HEK293 (cell line): Measurements from ENCODE around the gene DOCK7.

ENCODE experiments used
- BCL11A ChIP-seq: fragments of 450-650 bp; formaldehyde crosslinking; IDR thresholded peaks from 2 replicates; pipeline ENCODE4 v1.5.1; 2016; ENCODE audit warnings: low read depth, missing biosample characterization, missing genetic modification characterization
- FEZF1 ChIP-seq: fragments of 450-650 bp; formaldehyde crosslinking; IDR thresholded peaks from 2 replicates; pipeline ENCODE4 v1.5.1; 2016; ENCODE audit warnings: missing biosample characterization, missing genetic modification characterization
- GLI2 ChIP-seq: fragments of 450-650 bp; formaldehyde crosslinking; IDR thresholded peaks from 2 replicates; pipeline ENCODE4; 2017; ENCODE audit warnings: missing biosample characterization, missing genetic modification characterization, low read depth, borderline replicate concordance
- PRDM1 ChIP-seq: fragments of 450-650 bp; formaldehyde crosslinking; IDR thresholded peaks from 2 replicates; pipeline ENCODE4; 2016; ENCODE audit warnings: missing biosample characterization, missing genetic modification characterization
- WT1 ChIP-seq: fragments of 450-650 bp; formaldehyde crosslinking; IDR thresholded peaks from 2 replicates; pipeline ENCODE4 v1.5.1; 2016; ENCODE audit warnings: missing biosample characterization, missing genetic modification characterization
- ZBTB20 ChIP-seq: fragments of 450-650 bp; formaldehyde crosslinking; IDR thresholded peaks from 2 replicates; pipeline ENCODE4 v1.5.1; 2016; ENCODE audit warnings: missing biosample characterization, missing genetic modification characterization
- ZBTB49 ChIP-seq: fragments of 450-650 bp; formaldehyde crosslinking; IDR thresholded peaks from 2 replicates; pipeline ENCODE4 v1.5.1; 2016; ENCODE audit warnings: missing biosample characterization, missing genetic modification characterization, low read depth
- ZBTB6 ChIP-seq: fragments of 450-650 bp; formaldehyde crosslinking; IDR thresholded peaks from 2 replicates; pipeline ENCODE4 v1.5.1; 2017; ENCODE audit warnings: missing biosample characterization, missing genetic modification characterization
- ZBTB7A ChIP-seq: fragments of 450-650 bp; formaldehyde crosslinking; IDR thresholded peaks from 2 replicates; pipeline ENCODE4 v1.5.1; 2016; ENCODE audit warnings: low read depth, missing biosample characterization, missing genetic modification characterization
- ZFP3 ChIP-seq: fragments of 450-650 bp; formaldehyde crosslinking; IDR thresholded peaks from 2 replicates; pipeline ENCODE4 v1.5.1; 2016; ENCODE audit warnings: low read depth, missing biosample characterization, missing genetic modification characterization
- ZFP37 ChIP-seq: fragments of 450-650 bp; formaldehyde crosslinking; IDR thresholded peaks from 2 replicates; pipeline ENCODE4 v1.5.1; 2016; ENCODE audit warnings: missing biosample characterization, missing genetic modification characterization
- ZFP41 ChIP-seq: fragments of 450-650 bp; formaldehyde crosslinking; IDR thresholded peaks from 2 replicates; pipeline ENCODE4 v1.5.1; 2016; ENCODE audit warnings: missing biosample characterization, missing genetic modification characterization, borderline replicate concordance
- ZIC2 ChIP-seq: fragments of 450-650 bp; formaldehyde crosslinking; IDR thresholded peaks from 2 replicates; pipeline ENCODE4 v1.5.1; 2016; ENCODE audit warnings: missing biosample characterization, missing genetic modification characterization
- ZNF114 ChIP-seq: fragments of 450-650 bp; formaldehyde crosslinking; IDR thresholded peaks from 2 replicates; pipeline ENCODE4 v1.5.0; 2017; ENCODE audit warnings: missing biosample characterization, missing genetic modification characterization
- ZNF121 ChIP-seq: fragments of 450-650 bp; formaldehyde crosslinking; IDR thresholded peaks from 2 replicates; pipeline ENCODE4 v1.5.1; 2016; ENCODE audit warnings: missing biosample characterization, missing genetic modification characterization
- ZNF132 ChIP-seq: fragments of 450-650 bp; formaldehyde crosslinking; IDR thresholded peaks from 2 replicates; pipeline ENCODE4 v1.5.1; 2017; ENCODE audit warnings: missing biosample characterization, missing genetic modification characterization, borderline replicate concordance
- ZNF146 ChIP-seq: fragments of 450-650 bp; formaldehyde crosslinking; IDR thresholded peaks from 2 replicates; pipeline ENCODE4 v1.5.1; 2016; ENCODE audit warnings: missing biosample characterization, missing genetic modification characterization
- ZNF223 ChIP-seq: fragments of 450-650 bp; formaldehyde crosslinking; IDR thresholded peaks from 2 replicates; pipeline ENCODE4 v1.5.1; 2016; ENCODE audit warnings: missing biosample characterization, missing genetic modification characterization
- ZNF280C ChIP-seq: fragments of 450-650 bp; formaldehyde crosslinking; IDR thresholded peaks from 2 replicates; pipeline ENCODE4 v1.5.1; 2016; ENCODE audit warnings: missing biosample characterization, missing genetic modification characterization
- ZNF335 ChIP-seq: fragments of 450-650 bp; formaldehyde crosslinking; conservative IDR thresholded peaks from 2 replicates; pipeline ENCODE4 v1.5.1; 2016; ENCODE audit warnings: missing biosample characterization, missing genetic modification characterization
- ZNF514 ChIP-seq: fragments of 450-650 bp; formaldehyde crosslinking; IDR thresholded peaks from 2 replicates; pipeline ENCODE4 v1.5.1; 2016; ENCODE audit warnings: missing biosample characterization, missing genetic modification characterization
- ZNF544 ChIP-seq: fragments of 450-650 bp; formaldehyde crosslinking; IDR thresholded peaks from 2 replicates; pipeline ENCODE4 v1.5.0; 2017; ENCODE audit warnings: missing biosample characterization, missing genetic modification characterization
- ZNF580 ChIP-seq: fragments of 450-650 bp; formaldehyde crosslinking; IDR thresholded peaks from 2 replicates; pipeline ENCODE4 v1.5.1; 2016; ENCODE audit warnings: missing biosample characterization, missing genetic modification characterization
- ZNF600 ChIP-seq: fragments of 450-650 bp; formaldehyde crosslinking; IDR thresholded peaks from 2 replicates; pipeline ENCODE4 v1.5.1; 2016; ENCODE audit warnings: missing biosample characterization, missing genetic modification characterization
- ZNF610 ChIP-seq: fragments of 450-650 bp; formaldehyde crosslinking; IDR thresholded peaks from 2 replicates; pipeline ENCODE4 v1.5.1; 2016; ENCODE audit warnings: missing biosample characterization, missing genetic modification characterization, borderline replicate concordance
- ZNF76 ChIP-seq: fragments of 450-650 bp; formaldehyde crosslinking; IDR thresholded peaks from 2 replicates; pipeline ENCODE4; 2016; ENCODE audit warnings: low read depth, missing biosample characterization, missing genetic modification characterization, borderline replicate concordance
- TF ChIP-seq, protein P1 (sequence below): fragments of 450-650 bp; formaldehyde crosslinking; IDR thresholded peaks from 2 replicates; pipeline ENCODE4 v1.5.1; 2016; ENCODE audit warnings: missing biosample characterization, missing genetic modification characterization
- TF ChIP-seq, protein P2 (sequence below): fragments of 450-650 bp; formaldehyde crosslinking; IDR thresholded peaks from 2 replicates; pipeline ENCODE4 v1.5.1; 2016; ENCODE audit warnings: missing biosample characterization, missing genetic modification characterization
- TF ChIP-seq, protein P3 (sequence below): fragments of 450-650 bp; formaldehyde crosslinking; IDR thresholded peaks from 2 replicates; pipeline ENCODE4 v1.5.1; 2017; ENCODE audit warnings: missing biosample characterization, missing genetic modification characterization

DOCK7 gene

GRCh38 chr1:62687903-62688686 is at the start of gene DOCK7 (continued):
- TF ChIP-seq ZNF280C (tag by site-specific recombination) (no peak), ZNF514 (tag by site-specific recombination) (no peak), ZBTB7A (tag by site-specific recombination) (no peak), ZNF600 (tag by site-specific recombination) (peak; percentile 82), ZBTB6 (tag by site-specific recombination) (0 out of 2 replicates have a peak, but pooled peaks have one; percentile 13), ZNF223 (no peak), ZNF146 (tag by site-specific recombination) (no peak), FEZF1 (no peak), ZNF610 (tag by site-specific recombination) (no peak), ZIC2 (tag by site-specific recombination) (peak; percentile 38; the same call in 1 of the 2 replicates), ZNF121 (tag by site-specific recombination) (no peak), ZNF114 (tag by site-specific recombination) (no peak), ZBTB49 (tag by site-specific recombination) (no peak), ZNF76 (peak; percentile 20; the same call in 1 of the 2 replicates), ZFP37 (peak; percentile 92), PRDM1 (tag by site-specific recombination) (no peak), ZFP41 (no peak), BCL11A (tag by site-specific recombination) (peak; percentile 19; the same call in 1 of the 2 replicates), ZBTB20 (peak; percentile 70; the same call in 1 of the 2 replicates), ZNF132 (tag by site-specific recombination) (no peak), WT1 (tag by site-specific recombination) (no peak), GLI2 (no peak), ZNF335 (tag by site-specific recombination) (peak; percentile 36; the same call in 1 of the 2 replicates), ZFP3 (tag by site-specific recombination) (no peak), ZNF544 (tag by site-specific recombination) (no peak), ZNF580 (tag by site-specific recombination) (peak; percentile 59; the same call in 1 of the 2 replicates)
- TF ChIP-seq, protein P1, sequence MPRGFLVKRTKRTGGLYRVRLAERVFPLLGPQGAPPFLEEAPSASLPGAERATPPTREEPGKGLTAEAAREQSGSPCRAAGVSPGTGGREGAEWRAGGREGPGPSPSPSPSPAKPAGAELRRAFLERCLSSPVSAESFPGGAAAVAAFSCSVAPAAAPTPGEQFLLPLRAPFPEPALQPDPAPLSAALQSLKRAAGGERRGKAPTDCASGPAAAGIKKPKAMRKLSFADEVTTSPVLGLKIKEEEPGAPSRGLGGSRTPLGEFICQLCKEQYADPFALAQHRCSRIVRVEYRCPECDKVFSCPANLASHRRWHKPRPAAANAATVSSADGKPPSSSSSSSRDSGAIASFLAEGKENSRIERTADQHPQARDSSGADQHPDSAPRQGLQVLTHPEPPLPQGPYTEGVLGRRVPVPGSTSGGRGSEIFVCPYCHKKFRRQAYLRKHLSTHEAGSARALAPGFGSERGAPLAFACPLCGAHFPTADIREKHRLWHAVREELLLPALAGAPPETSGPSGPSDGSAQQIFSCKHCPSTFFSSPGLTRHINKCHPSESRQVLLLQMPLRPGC = peak; percentile 56; the same call in 1 of the 2 replicates
- TF ChIP-seq, protein P2, sequence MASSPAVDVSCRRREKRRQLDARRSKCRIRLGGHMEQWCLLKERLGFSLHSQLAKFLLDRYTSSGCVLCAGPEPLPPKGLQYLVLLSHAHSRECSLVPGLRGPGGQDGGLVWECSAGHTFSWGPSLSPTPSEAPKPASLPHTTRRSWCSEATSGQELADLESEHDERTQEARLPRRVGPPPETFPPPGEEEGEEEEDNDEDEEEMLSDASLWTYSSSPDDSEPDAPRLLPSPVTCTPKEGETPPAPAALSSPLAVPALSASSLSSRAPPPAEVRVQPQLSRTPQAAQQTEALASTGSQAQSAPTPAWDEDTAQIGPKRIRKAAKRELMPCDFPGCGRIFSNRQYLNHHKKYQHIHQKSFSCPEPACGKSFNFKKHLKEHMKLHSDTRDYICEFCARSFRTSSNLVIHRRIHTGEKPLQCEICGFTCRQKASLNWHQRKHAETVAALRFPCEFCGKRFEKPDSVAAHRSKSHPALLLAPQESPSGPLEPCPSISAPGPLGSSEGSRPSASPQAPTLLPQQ (tag by site-specific recombination) = peak; percentile 52; the same call in 1 of the 2 replicates
- TF ChIP-seq, protein P3, sequence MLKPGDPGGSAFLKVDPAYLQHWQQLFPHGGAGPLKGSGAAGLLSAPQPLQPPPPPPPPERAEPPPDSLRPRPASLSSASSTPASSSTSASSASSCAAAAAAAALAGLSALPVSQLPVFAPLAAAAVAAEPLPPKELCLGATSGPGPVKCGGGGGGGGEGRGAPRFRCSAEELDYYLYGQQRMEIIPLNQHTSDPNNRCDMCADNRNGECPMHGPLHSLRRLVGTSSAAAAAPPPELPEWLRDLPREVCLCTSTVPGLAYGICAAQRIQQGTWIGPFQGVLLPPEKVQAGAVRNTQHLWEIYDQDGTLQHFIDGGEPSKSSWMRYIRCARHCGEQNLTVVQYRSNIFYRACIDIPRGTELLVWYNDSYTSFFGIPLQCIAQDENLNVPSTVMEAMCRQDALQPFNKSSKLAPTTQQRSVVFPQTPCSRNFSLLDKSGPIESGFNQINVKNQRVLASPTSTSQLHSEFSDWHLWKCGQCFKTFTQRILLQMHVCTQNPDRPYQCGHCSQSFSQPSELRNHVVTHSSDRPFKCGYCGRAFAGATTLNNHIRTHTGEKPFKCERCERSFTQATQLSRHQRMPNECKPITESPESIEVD (tag by site-specific recombination) = no peak
